Measurements from ENCODE around the gene REV3L.
A peak's percentile ranks its signal among the peaks of the same experiment; 100 is the strongest.

REV3L gene

DNA sequence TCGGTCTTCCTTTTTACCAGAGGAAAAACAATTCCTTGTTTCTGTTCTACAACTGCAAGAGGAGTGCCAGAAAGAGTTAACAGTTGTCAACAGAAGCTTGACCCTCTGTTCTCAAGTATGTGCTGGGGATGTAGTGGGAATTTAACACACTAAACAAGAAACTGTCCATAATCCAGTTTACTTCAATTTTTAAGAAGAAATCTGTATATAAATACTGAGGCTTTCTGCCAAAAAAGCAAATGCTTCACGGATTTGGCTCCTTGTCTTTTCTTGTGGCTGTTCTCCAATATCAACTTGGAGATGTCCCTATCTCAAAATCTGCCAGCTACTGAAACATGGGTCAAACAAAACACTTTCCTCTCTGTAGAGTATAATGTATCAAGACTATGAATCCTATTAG is 26.8 kb downstream of the REV3L start:
- FAIRE-seq = no peak
- DNase-seq (ENCODE audit: insufficient read length) = no peak
- no peak for TF ChIP-seq POLR2A (IDR thresholded peaks at IDR 0.05; ENCODE audit: low read depth, low read length)
- TF ChIP-seq POLR2AphosphoS5 (IDR thresholded peaks at IDR 0.05; ENCODE audit: low read depth, low read length) = no peak
- no peak for TF ChIP-seq TAF1 (IDR thresholded peaks at IDR 0.05; ENCODE audit: borderline replicate concordance, low read depth, low read length)

DNA sequence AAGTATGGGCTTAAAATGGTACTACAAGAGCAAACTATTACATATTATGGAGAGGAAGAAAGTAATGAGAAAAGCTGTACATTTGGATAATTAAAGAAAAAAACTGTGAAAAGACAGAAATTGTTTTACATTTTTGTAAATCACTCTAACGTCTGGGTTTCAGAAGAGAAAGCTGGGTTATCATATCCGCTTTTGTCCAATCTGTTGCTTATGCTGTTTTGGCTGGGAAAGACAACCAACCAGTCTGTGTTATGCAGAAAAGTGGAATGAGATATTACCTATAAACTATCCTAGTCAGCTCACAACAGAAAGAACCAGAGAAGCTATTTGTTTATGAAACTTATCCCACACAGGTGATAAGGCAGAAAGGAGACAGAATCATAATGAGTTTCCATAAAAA is 32.4 kb downstream of the REV3L start:
- FAIRE-seq (no peak), DNase-seq (ENCODE audit: insufficient read length) (no peak)
- TF ChIP-seq POLR2A (IDR thresholded peaks at IDR 0.05; ENCODE audit: low read depth, low read length) (no peak), POLR2AphosphoS5 (IDR thresholded peaks at IDR 0.05; ENCODE audit: low read depth, low read length) (no peak), TAF1 (IDR thresholded peaks at IDR 0.05; ENCODE audit: borderline replicate concordance, low read depth, low read length) (no peak)

DNA sequence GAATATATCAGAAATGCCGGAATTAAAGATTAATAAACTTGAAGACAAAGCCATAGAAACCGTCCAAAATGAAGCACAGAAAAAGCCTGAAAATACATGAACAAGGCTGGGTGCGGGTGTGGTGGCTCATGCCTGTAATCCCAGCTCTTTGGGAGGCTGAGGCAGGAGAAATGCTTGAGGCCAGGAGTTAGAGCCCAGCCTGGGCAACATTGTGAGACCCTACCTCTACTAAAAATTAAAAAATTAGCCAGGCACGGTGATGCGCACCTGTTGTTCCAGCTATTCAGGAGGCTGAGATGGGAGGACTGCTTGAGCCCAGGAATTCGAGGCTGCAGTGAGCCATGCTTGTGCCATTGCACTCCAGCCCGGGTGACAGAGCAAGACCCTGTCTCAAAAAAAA is 32.9 kb downstream of the REV3L start:
- no peak for DNase-seq (ENCODE audit: insufficient read length)
- FAIRE-seq = no peak
- no peak for TF ChIP-seq TAF1 (IDR thresholded peaks at IDR 0.05; ENCODE audit: borderline replicate concordance, low read depth, low read length)

DNA sequence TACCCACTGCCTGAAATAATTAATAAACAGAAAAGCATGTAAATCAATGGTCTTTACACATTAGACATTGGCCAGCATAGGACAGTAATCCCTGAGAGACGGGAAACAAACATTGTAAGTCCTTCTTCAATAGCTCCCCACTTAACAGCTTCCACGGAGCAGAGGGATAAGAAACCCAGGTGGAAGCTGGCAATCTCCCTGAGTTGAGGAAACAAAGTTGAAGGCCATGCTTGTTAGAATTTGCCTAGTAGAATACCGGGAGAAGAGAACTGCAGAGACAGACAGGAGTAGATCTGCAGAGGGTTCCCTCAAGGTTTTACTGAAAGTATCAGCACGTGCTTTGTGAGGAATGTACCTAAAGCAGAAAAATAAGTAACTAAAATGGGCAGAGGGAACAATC is 33.9 kb downstream of the REV3L start:
- no peak for DNase-seq (ENCODE audit: insufficient read length)
- TF ChIP-seq POLR2AphosphoS5 (IDR thresholded peaks at IDR 0.05; ENCODE audit: low read depth, low read length) = no peak
- no peak for TF ChIP-seq POLR2A (IDR thresholded peaks at IDR 0.05; ENCODE audit: low read depth, low read length)
- no peak for TF ChIP-seq TAF1 (IDR thresholded peaks at IDR 0.05; ENCODE audit: borderline replicate concordance, low read depth, low read length)
- no peak for FAIRE-seq

DNA sequence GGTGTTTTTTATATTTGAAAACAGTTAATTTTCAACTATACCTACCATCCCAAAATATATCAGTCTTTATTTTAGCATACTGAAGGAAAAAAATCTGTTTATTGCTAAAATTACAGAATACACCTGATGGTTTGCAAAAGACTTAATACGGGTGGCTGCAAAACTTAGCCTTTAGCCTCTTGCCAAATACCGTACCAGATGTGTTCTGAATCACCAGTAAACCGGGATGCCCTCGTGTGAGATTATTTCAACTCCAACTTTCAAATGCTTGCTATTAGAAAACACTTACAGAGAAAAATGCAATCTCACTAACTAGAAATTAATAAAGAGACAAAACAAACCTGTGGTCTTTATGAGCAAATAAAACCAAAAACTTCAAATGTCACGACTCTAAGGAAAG is 36.0 kb downstream of the REV3L start:
- FAIRE-seq = no peak
- TF ChIP-seq POLR2AphosphoS5 (IDR thresholded peaks at IDR 0.05; ENCODE audit: low read depth, low read length) (no peak), TAF1 (IDR thresholded peaks at IDR 0.05; ENCODE audit: borderline replicate concordance, low read depth, low read length) (no peak), POLR2A (IDR thresholded peaks at IDR 0.05; ENCODE audit: low read depth, low read length) (no peak)

DNA sequence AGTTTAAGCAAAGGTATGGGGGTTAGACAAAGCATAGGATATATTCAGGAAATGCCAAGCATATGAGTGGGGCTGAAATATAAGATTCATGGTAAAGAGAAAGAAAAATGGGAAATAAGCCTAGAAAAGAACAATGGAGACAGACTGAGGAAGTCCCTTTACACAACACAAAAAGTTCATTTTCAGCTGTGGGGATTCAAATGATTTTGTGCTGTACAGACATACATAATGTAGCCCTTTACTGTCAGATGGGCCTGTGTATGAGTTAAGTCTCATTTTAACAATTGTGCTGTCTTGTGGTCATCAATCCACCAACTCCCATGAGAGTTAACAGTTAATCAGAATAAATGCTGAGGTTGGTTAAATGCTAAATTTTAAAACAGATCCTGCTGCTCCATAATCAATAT is 37.2 kb downstream of the REV3L start:
- no peak for TF ChIP-seq POLR2AphosphoS5 (IDR thresholded peaks at IDR 0.05; ENCODE audit: low read depth, low read length)
- no peak for TF ChIP-seq POLR2A (IDR thresholded peaks at IDR 0.05; ENCODE audit: low read depth, low read length)
- TF ChIP-seq TAF1 (IDR thresholded peaks at IDR 0.05; ENCODE audit: borderline replicate concordance, low read depth, low read length) = no peak
- DNase-seq (ENCODE audit: insufficient read length) (no peak), FAIRE-seq (no peak)

More for the DNA sequence above, 36.0 kb downstream of the REV3L start:
- DNase-seq (ENCODE audit: insufficient read length) = no peak

DNA sequence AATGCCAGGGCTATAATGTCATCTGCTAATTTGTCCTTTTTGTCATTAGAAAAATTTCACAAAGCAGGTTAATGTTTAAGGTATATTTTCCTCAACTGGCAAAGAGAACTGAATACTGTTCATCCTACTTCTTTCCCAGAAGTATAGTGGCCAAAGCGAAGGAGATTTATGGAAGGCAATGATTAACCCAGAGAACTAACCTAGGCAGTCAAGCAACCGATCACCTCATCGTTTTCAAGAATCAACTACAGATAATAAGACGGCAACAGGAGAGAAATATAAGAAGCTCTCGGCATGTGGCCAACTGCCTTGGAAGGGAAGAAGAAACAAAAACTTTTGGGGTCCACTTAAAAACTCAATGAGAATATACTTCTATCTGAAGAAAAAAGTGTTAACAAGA is 38.2 kb downstream of the REV3L start:
- no peak for FAIRE-seq
- no peak for DNase-seq (ENCODE audit: insufficient read length)
- no peak for TF ChIP-seq TAF1 (IDR thresholded peaks at IDR 0.05; ENCODE audit: borderline replicate concordance, low read depth, low read length)
- no peak for TF ChIP-seq POLR2AphosphoS5 (IDR thresholded peaks at IDR 0.05; ENCODE audit: low read depth, low read length)
- TF ChIP-seq POLR2A (IDR thresholded peaks at IDR 0.05; ENCODE audit: low read depth, low read length) = no peak

DNA sequence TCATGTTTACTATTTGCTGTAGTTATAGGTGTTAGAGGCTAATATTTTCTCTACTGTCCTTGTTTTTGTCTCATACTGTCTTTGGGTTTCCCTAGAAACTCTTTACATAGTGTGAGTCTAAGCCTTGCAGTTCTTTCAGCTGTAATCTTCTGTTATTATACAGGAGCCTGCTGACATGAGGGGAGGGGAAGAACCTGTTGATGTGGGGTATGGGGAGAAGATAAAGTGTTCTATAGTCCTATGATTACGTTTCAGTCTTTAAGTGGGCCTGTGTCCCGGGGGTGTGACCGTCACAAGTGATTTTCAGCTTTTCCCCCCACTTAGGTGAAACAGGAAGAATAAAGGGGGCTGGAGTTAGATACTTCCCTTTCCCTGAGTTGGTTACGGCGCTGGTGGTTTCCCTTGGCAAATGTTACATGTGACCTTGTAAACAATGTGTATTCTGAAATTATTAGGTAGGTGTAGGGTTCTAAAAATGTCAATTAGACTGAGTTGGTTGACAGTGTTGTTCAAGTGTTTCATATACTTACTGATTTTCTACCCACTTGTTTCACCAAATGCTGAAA is 41.3 kb downstream of the REV3L start:
- no peak for DNase-seq (ENCODE audit: insufficient read length)
- peak; percentile 36 for FAIRE-seq
- TF ChIP-seq POLR2A (IDR thresholded peaks at IDR 0.05; ENCODE audit: low read depth, low read length) (no peak), TAF1 (IDR thresholded peaks at IDR 0.05; ENCODE audit: borderline replicate concordance, low read depth, low read length) (no peak), POLR2AphosphoS5 (IDR thresholded peaks at IDR 0.05; ENCODE audit: low read depth, low read length) (no peak)

DNA sequence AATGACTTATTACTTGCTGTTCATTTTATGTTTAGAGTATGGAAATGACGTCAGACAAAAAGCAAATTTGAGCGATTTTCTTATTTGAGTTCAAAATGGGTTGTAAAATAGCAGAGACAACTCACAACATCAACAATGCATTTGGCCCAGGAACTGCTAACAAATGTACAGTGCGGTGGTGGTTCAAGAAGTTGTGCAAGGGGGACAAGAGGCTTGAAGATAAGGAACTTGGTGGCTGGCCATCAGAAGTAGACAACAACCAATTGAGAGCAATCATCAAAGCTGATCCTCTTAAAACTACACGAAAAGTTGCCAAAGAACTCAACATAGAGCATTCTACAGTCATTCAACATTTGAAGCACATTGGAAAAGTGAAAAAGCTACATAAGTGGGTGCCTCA is 43.8 kb downstream of the REV3L start:
- TF ChIP-seq TAF1 (IDR thresholded peaks at IDR 0.05; ENCODE audit: borderline replicate concordance, low read depth, low read length) = no peak
- FAIRE-seq = no peak
- no peak for DNase-seq (ENCODE audit: insufficient read length)

DNA sequence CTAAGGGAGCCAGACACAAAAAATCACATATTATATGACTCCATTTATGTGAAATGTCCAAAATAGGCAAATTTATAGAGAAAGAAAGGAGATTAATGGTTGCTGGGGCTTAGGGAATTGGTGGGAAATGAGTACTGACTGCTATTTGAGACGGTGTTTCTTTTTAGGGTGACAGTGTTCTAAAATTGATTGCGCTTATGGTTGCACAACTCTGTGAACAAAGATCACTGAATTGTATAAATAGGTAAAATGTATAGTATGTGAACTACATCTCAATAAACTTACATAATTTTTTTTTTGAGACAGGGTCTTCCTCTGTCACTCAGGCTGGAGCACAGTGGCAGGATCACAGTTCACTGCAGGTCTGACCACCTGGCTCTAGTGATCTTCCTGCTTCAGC is 45.4 kb downstream of the REV3L start:
- FAIRE-seq (no peak), DNase-seq (ENCODE audit: insufficient read length) (no peak)
- no peak for TF ChIP-seq POLR2A (IDR thresholded peaks at IDR 0.05; ENCODE audit: low read depth, low read length)
- TF ChIP-seq TAF1 (IDR thresholded peaks at IDR 0.05; ENCODE audit: borderline replicate concordance, low read depth, low read length) = no peak
- TF ChIP-seq POLR2AphosphoS5 (IDR thresholded peaks at IDR 0.05; ENCODE audit: low read depth, low read length) = no peak

DNA sequence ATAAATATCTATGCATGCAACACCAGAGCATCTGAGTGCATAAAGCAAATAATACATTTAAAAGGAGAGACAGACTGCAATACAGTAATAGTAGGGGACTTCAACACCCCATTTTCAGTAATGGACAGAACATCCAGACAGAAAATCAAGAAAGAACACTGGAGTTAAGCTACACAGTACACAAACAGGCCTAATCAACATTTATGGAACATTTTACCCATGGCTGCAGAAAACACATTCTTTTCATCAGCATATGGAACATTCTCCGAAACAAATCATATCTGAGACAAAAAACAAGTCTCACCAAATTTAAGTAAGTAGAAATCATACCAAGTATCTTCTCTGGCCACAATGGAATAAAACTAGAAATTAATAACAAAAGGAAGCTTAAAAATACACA is 50.5 kb downstream of the REV3L start:
- TF ChIP-seq POLR2A (IDR thresholded peaks at IDR 0.05; ENCODE audit: low read depth, low read length) = no peak
- no peak for TF ChIP-seq TAF1 (IDR thresholded peaks at IDR 0.05; ENCODE audit: borderline replicate concordance, low read depth, low read length)
- TF ChIP-seq POLR2AphosphoS5 (IDR thresholded peaks at IDR 0.05; ENCODE audit: low read depth, low read length) = no peak
- DNase-seq (ENCODE audit: insufficient read length) = no peak
- FAIRE-seq = no peak

DNA sequence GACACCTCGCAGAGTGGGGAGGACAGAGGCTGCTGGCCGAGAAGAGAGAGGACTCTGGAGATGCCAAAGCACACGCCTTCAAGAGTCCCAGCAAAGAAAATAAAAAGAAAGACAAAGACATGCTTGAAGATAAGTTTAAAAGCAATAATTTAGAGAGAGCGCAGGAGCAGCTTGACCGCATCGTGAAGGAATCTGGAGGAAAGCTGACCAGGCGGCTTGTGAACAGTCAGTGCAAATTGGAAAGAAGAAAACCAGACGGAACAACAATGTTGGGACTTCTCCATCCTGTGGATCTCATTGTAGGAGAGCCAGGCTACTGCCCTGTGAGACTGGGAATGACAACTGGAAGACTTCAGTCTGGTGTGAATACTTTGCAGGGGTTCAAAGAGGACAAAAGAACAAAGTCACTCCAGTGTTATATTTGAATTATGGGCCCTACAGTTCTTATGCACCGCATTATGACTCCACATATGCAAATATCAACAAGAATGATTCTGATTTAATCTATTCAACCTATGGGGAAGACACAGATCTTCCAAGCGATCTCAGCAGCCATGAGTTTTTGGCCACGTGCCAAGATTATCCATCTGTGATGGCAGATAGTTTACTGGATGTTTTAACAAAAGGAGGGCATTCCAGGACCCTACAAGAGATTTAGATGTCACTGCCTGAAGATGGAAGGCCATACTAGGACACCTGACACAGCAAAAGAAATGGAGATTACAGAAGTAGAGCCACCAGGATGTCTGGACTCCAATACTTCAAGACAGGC is 52.2 kb downstream of the REV3L start:
- no peak for DNase-seq (ENCODE audit: insufficient read length)
- no peak for FAIRE-seq
- TF ChIP-seq POLR2A (IDR thresholded peaks at IDR 0.05; ENCODE audit: low read depth, low read length) = no peak
- no peak for TF ChIP-seq TAF1 (IDR thresholded peaks at IDR 0.05; ENCODE audit: borderline replicate concordance, low read depth, low read length)
- no peak for TF ChIP-seq POLR2AphosphoS5 (IDR thresholded peaks at IDR 0.05; ENCODE audit: low read depth, low read length)
